ENCODE measurements around the gene GRN. TPM values are rescaled to one million over a fixed set of nuclear protein-coding genes. Genes with fewer than 3 reads are reported as not detected.
A peak's percentile ranks its signal among the peaks of the same experiment; 100 is the strongest.

GRN gene
- total RNA-seq, 2 experiments from 2014 or later, result 45.6 to 46.7 TPM

DNA sequence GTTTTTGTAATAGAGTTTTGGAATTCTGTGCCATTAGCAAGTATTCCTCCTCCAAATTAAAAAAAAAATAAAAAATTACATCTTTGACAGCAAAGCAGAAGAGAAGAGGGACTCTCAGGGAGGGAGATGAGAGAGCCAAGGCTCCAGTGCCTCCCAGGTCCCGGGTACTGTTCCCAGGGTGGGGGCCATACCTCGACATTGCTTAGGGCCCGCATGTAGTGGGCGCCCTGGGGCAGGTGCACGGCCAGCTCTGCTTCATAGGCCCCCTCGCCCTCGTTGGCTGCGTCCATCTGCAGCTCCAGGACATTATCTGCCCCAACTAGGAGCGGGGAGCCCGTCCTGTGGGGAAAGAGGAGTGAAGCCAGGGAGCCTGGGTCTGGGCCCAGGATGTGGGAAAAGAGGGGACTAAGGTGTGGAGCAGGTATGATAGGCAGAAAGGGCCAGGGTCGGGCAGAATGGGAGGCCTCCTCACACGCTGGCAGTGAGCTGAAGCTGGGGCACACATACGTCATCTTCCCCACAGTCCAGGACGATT is 33.1 kb downstream of the GRN start:
- Mint-ChIP-seq H3K9me3 (ENCODE audit: insufficient read depth) (no peaks in the 10 kb centered on the region), H3K4me1 (ENCODE audit: low read depth) (no peaks in the 10 kb centered on the region), H3K27ac (no peak overlapping the region), H3K36me3 (ENCODE audit: low read depth) (no peaks in the 10 kb centered on the region), H3K27me3 (ENCODE audit: low read depth) (peaks cover 18% of the 10 kb centered on the region), H3K4me3 (no peak overlapping the region)
- DNase-seq, result no peak
- no peak for ATAC-seq
- ChIA-PET POLR2A (no interaction called here), CTCF (interaction anchor here (1.0 to 1.7 kb wide), 2 partner anchors 15 to 47 kb away, joined by 3 to 5 read pairs; partner anchors contain the start of gene FAM171A2)

DNA sequence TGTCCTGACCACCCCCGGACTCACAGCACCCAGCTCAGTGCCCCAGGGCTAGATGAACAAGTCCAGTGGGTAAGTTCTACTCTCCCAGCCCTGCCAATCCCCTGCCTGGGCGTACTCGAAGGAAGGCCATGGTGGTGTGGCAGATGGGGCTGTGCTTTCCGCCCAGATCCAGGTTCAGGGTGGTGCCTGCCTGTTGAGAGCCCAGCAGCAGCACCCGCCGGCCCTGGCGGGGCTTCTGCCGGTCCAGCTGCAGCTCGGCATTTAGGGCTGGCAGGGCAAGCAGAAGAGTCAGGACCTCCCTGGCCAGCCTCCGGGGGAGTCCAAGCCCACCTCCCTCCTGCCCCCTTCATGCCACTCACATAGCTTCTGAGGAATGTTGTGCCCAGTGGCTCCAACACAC is 34.8 kb downstream of the GRN start:
- peaks cover 20% of the 10 kb centered on the region for H3K27me3 Mint-ChIP-seq (ENCODE audit: low read depth)
- H3K4me1 Mint-ChIP-seq (ENCODE audit: low read depth), result peaks cover 3% of the 10 kb centered on the region
- CTCF ChIA-PET, result interaction anchor here (1.0 to 2.2 kb wide), 2 partner anchors 15 to 16 kb away, joined by 3 to 5 read pairs; partner anchors contain the start of gene FAM171A2

DNA sequence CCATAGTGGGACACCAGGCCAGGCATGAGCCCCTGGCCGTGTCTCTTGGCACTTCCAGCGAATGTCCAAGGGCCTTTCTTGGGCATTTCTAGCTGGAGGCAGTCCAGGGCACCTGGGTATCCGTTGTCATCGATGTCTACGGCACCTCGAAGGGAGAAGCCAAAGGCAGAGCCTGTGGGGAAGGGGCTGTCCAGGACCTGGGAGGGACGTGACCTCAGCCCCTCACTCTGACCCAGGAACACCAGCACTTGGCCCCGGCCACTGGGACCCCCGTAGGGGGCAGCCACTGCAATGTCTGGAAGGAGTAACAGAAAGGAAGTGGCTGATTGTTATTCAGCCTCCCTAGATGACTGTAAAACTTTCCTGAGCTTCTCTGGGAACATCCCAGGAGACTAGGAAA is 35.7 kb downstream of the GRN start:
- POLR2A ChIA-PET, result no interaction called here
- CTCF ChIA-PET, result interaction anchor here (1.0 to 2.2 kb wide), 2 partner anchors 16 to 17 kb away, joined by 3 to 5 read pairs; partner anchors contain the start of gene FAM171A2
- H3K36me3 Mint-ChIP-seq (ENCODE audit: low read depth), result no peaks in the 10 kb centered on the region

More for the DNA sequence above, 34.8 kb downstream of the GRN start:
- Mint-ChIP-seq H3K9me3 (ENCODE audit: insufficient read depth) (no peaks in the 10 kb centered on the region), H3K36me3 (ENCODE audit: low read depth) (no peaks in the 10 kb centered on the region), H3K4me3 (no peak overlapping the region), H3K27ac (no peak overlapping the region)
- POLR2A ChIA-PET, result no interaction called here
- DNase-seq (no peak), ATAC-seq (no peak)

DNA sequence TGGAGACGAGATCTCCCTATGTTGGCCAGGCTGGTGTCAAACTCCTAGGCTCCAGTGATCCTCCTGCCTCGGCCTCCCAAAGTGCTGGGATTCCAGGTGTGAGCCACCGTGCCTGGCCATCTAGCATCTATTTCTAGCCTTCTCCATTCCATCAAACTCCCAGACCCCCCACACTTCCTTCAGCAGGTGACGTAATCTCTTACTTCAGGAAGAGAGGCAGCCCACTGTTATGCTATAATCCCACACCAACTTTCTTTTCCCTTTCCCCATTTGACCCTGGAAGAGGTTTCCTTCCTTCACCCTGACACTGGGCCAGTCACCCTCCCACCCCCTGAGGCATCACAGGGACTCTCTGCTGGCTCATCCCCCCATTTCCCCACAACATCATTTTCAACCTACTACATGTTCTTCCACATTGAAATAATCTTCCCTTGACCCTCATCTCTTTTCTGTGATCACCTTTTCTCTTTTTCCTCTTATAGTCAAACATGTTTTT is 36.8 kb downstream of the GRN start:
- Mint-ChIP-seq H3K36me3 (ENCODE audit: low read depth) (no peaks in the 10 kb centered on the region), H3K9me3 (ENCODE audit: insufficient read depth) (no peaks in the 10 kb centered on the region), H3K4me1 (ENCODE audit: low read depth) (peaks cover 6% of the 10 kb centered on the region), H3K4me3 (no peak overlapping the region), H3K27ac (no peak overlapping the region), H3K27me3 (ENCODE audit: low read depth) (peaks cover 26% of the 10 kb centered on the region)
- POLR2A ChIA-PET, result no interaction called here
- no peak for DNase-seq
- no peak for ATAC-seq
- CTCF ChIA-PET, result no interaction called here

More for the DNA sequence above, 35.7 kb downstream of the GRN start:
- ATAC-seq, result no peak
- H3K27ac Mint-ChIP-seq, result no peak overlapping the region
- no peak for DNase-seq
- H3K9me3 Mint-ChIP-seq (ENCODE audit: insufficient read depth), result no peaks in the 10 kb centered on the region
- peaks cover 6% of the 10 kb centered on the region for H3K4me1 Mint-ChIP-seq (ENCODE audit: low read depth)
- H3K4me3 Mint-ChIP-seq, result no peak overlapping the region
- peaks cover 21% of the 10 kb centered on the region for H3K27me3 Mint-ChIP-seq (ENCODE audit: low read depth)

DNA sequence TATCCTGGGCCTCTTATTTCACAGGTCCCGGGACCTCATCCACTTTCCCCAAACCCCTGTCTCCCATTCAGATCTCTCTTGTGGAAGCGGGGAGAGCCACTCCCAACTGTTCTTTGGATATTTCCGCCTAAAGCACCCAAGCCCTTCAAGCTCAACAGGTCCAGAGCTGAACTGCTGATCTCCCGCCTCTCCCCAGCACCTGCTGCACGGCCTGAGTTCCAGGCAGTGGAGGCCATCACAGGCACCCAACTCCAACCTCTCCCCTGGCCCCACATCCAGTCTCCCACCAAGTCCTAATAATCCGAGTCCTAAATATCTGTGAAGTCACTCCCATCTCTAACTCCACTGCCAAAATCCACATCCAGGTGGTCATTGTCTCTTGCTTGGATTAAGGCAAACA is 37.8 kb downstream of the GRN start:
- ChIA-PET POLR2A (no interaction called here), CTCF (no interaction called here)
- Mint-ChIP-seq H3K9me3 (ENCODE audit: insufficient read depth) (no peaks in the 10 kb centered on the region), H3K4me1 (ENCODE audit: low read depth) (peaks cover 6% of the 10 kb centered on the region), H3K4me3 (no peak overlapping the region), H3K36me3 (ENCODE audit: low read depth) (no peaks in the 10 kb centered on the region), H3K27ac (no peak overlapping the region), H3K27me3 (ENCODE audit: low read depth) (peaks cover 28% of the 10 kb centered on the region)
- ATAC-seq, result no peak
- DNase-seq, result no peak

GRCh38 chr17:44383363-44383762 is 38.3 kb downstream of the GRN start:
- peaks cover 29% of the 10 kb centered on the region for H3K27me3 Mint-ChIP-seq (ENCODE audit: low read depth)
- H3K36me3 Mint-ChIP-seq (ENCODE audit: low read depth), result no peaks in the 10 kb centered on the region
- no peak for ATAC-seq
- DNase-seq, result no peak
- H3K4me1 Mint-ChIP-seq (ENCODE audit: low read depth), result peaks cover 6% of the 10 kb centered on the region
- H3K27ac Mint-ChIP-seq, result no peak overlapping the region
- POLR2A ChIA-PET, result no interaction called here
- H3K9me3 Mint-ChIP-seq (ENCODE audit: insufficient read depth), result no peaks in the 10 kb centered on the region
- CTCF ChIA-PET, result no interaction called here
- no peak overlapping the region for H3K4me3 Mint-ChIP-seq

DNA sequence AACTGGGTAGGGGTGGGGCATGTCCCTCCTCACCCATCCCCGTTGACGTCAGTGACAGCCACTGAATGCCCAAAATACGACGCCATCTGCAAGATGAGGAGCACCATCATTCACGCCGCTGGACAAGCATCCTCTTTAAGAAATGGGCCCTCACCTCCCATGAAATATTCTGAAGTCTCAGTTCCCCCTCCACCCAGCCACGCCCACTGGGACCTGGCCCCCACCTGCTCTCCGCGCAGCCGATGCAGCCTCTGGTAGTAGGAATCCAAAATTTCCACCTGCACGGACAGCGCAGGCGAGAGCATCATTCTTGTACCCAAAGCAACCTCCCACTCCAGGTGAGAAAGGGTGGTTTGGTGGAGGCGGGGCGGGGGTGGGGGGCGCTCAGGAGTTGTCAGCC is 38.8 kb downstream of the GRN start:
- DNase-seq (no peak), ATAC-seq (no peak)
- peaks cover 7% of the 10 kb centered on the region for H3K4me1 Mint-ChIP-seq (ENCODE audit: low read depth)
- POLR2A ChIA-PET, result no interaction called here
- H3K36me3 Mint-ChIP-seq (ENCODE audit: low read depth), result no peaks in the 10 kb centered on the region
- no peak overlapping the region for H3K4me3 Mint-ChIP-seq
- H3K9me3 Mint-ChIP-seq (ENCODE audit: insufficient read depth), result no peaks in the 10 kb centered on the region
- CTCF ChIA-PET, result no interaction called here
- H3K27ac Mint-ChIP-seq, result no peak overlapping the region
- H3K27me3 Mint-ChIP-seq (ENCODE audit: low read depth), result peaks cover 29% of the 10 kb centered on the region

GRCh38 chr17:44384281-44384822 is 39.2 kb downstream of the GRN start:
- Mint-ChIP-seq H3K27ac (no peak overlapping the region), H3K27me3 (ENCODE audit: low read depth) (peaks cover 29% of the 10 kb centered on the region), H3K4me3 (peak overlapping the region; percentile 46), H3K36me3 (ENCODE audit: low read depth) (no peaks in the 10 kb centered on the region), H3K4me1 (ENCODE audit: low read depth) (peaks cover 11% of the 10 kb centered on the region), H3K9me3 (ENCODE audit: insufficient read depth) (no peaks in the 10 kb centered on the region)
- ChIA-PET POLR2A (interaction anchor here (1.1 kb wide), 1 partner anchor 163 kb away, joined by 3 read pairs; no protein-coding TSS in a partner anchor), CTCF (interaction anchor here (1.4 to 2.2 kb wide), 2 partner anchors 8 to 21 kb away, joined by 4 to 9 read pairs; partner anchors contain the start of gene FAM171A2)
- ATAC-seq (no peak), DNase-seq (no peak)

DNA sequence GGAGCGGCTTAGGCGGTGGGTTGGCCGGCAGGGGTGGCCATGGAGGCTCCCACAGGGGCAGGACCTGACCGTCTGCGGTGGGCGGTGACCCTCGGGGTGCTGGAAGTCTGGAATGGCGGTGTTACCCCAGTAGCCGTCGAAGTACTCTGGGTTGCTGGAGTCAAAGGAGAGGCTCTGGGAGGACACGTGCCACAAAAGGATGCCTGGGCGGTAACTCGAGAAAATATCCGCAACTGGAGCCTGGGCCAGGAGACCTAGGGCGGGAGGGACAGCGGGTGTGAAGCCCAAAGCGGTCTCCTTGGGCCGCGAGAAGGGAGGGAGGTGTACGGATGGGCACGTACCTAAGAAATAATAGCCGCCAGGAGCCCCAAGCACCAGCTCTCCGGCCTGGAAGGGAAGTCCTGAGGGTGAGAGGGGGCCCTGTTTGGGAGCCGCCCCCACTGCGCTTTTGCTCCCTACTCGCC is 39.8 kb downstream of the GRN start:
- peaks cover 29% of the 10 kb centered on the region for H3K27me3 Mint-ChIP-seq (ENCODE audit: low read depth)
- no peaks in the 10 kb centered on the region for H3K9me3 Mint-ChIP-seq (ENCODE audit: insufficient read depth)
- ATAC-seq, result peak; percentile 6
- H3K36me3 Mint-ChIP-seq (ENCODE audit: low read depth), result no peaks in the 10 kb centered on the region
- POLR2A ChIA-PET, result interaction anchor here (1.1 kb wide), 1 partner anchor 163 kb away, joined by 3 read pairs; no protein-coding TSS in a partner anchor
- H3K4me1 Mint-ChIP-seq (ENCODE audit: low read depth), result peaks cover 16% of the 10 kb centered on the region
- no peak for DNase-seq
- H3K27ac Mint-ChIP-seq, result no peak overlapping the region
- H3K4me3 Mint-ChIP-seq, result peak overlapping the region; percentile 71
- CTCF ChIA-PET, result interaction anchor here (0.7 to 2.2 kb wide), 6 partner anchors 9 to 138 kb away, joined by 3 to 13 read pairs (median 4); partner anchors contain the start of gene FAM171A2

DNA sequence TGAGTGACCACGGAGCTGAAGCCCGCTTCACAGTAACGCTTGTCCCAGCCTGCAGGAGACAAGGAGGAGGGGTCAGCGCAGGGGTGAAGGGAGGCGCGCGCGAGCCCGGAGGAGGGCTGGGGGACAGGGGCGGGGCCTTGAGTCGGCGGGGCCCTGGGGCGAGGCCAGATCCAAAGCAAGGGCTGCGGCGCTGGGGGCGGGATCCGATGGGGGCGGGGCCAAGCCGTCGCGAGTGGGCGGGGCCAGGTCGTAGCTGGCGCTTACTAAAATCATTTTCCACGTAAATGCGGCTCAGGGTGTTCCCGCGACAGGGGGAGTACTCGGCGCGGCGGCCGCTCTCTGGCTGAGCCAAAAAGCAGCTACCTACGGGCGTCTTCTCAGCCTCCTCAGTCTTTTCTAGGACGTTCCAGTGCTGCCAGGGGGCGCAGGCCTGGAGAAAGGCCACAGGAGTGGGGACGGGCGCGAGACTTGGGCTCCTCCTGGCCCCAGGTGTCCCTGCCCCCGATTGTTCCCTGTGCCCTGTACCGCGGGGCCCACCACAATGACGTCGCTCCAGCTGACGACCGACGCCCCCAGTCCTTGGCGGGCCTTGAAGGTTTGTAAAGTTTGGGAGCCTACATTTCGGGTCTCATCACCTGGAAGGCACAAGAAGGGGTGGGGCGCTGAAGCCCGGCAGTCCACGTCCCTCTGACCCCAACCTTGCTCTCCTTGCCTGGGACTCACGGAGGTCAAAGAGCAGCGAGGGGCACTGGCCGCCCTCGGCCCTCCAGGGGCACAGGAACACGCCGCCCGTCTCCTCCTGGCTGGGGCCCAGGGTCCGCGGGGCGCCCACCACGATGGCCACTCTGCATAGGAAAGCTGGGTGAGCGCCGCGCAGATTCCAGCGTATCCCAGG is 40.4 kb downstream of the GRN start:
- CTCF ChIA-PET, result interaction anchor here (0.7 to 2.2 kb wide), 6 partner anchors 9 to 138 kb away, joined by 3 to 13 read pairs (median 4); partner anchors contain the start of gene FAM171A2
- POLR2A ChIA-PET, result interaction anchor here (0.8 to 1.1 kb wide), 3 partner anchors 118 to 199 kb away, joined by 3 read pairs; partner anchors contain the start of gene TMUB2
- DNase-seq (peak; percentile 87), ATAC-seq (peak; percentile 92)
- no peak overlapping the region for H3K27ac Mint-ChIP-seq
- no peaks in the 10 kb centered on the region for H3K9me3 Mint-ChIP-seq (ENCODE audit: insufficient read depth)
- H3K36me3 Mint-ChIP-seq (ENCODE audit: low read depth), result no peaks in the 10 kb centered on the region
- peaks cover 22% of the 10 kb centered on the region for H3K4me1 Mint-ChIP-seq (ENCODE audit: low read depth)
- H3K4me3 Mint-ChIP-seq, result peak overlapping the region; percentile 71
- H3K27me3 Mint-ChIP-seq (ENCODE audit: low read depth), result peaks cover 29% of the 10 kb centered on the region

DNA sequence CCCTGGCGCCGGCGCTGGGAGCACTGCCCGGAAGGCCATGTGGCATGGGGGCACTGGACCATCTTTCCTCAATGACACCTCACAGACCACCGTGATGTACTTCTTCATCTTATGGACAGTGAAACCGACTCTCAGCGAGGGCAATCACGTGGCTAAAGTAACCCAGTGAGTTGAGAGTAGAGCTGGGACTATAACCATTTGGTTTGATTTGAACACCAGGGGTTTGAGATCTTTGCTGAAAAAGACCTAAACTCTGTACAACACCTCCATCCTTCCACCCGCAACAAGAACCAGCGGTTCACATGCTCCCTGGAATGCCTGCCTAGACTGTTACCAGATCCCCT is 41.1 kb downstream of the GRN start:
- ChIA-PET POLR2A (interaction anchor here (0.8 kb wide), 1 partner anchor 118 kb away, joined by 3 read pairs; no protein-coding TSS in a partner anchor), CTCF (interaction anchor here (1.5 to 2.2 kb wide), 3 partner anchors 23 to 137 kb away, joined by 3 to 13 read pairs (median 9); partner anchors contain the start of gene FAM171A2)
- Mint-ChIP-seq H3K4me3 (peak overlapping the region; percentile 71), H3K4me1 (ENCODE audit: low read depth) (peaks cover 22% of the 10 kb centered on the region), H3K27me3 (ENCODE audit: low read depth) (peaks cover 29% of the 10 kb centered on the region), H3K36me3 (ENCODE audit: low read depth) (no peaks in the 10 kb centered on the region), H3K27ac (no peak overlapping the region), H3K9me3 (ENCODE audit: insufficient read depth) (no peaks in the 10 kb centered on the region)
- ATAC-seq, result no peak
- DNase-seq, result no peak

All from activated CD8-positive, alpha-beta T cell treated with anti-CD3 and anti-CD28 coated beads, Interleukin-2, amount 10 ng/mL, durations not matched to agents 7 days and 5 days (primary cell).